DOHH2 (cell line): ENCODE measurements around the gene EBF3.

Source experiments
- H3F3A ChIP-seq: fragments of 200-600 bp; sonication (generic), shearing (Covaris generic); 2 replicates; pipeline ENCODE4 v1.6.0; 2016; ENCODE audit warnings: antibody characterized with exemption, mild to moderate bottlenecking; ENCODE audit not compliant: control insufficient read depth, insufficient read depth
- H3K27ac ChIP-seq: fragments of 200-600 bp; sonication (generic); 2 replicates; pipeline ENCODE4 v1.5.1; 2014; ENCODE audit warnings: low read depth, mild to moderate bottlenecking, low read length, moderate library complexity
- H3K27me3 ChIP-seq: fragments of 200-600 bp; sonication (generic); 2 replicates; pipeline ENCODE4 v1.6.1; 2014; ENCODE audit warnings: mild to moderate bottlenecking, low read length, mixed read lengths; ENCODE audit not compliant: control insufficient read depth
- H3K36me3 ChIP-seq: fragments of 200-600 bp; sonication (generic); 2 replicates; pipeline ENCODE4 v1.6.1; 2014; ENCODE audit warnings: mild to moderate bottlenecking, low read length, moderate library complexity, mixed read lengths; ENCODE audit not compliant: control insufficient read depth
- H3K4me1 ChIP-seq: fragments of 200-600 bp; sonication (generic); 2 replicates; pipeline ENCODE4 v1.6.1; 2014; ENCODE audit warnings: mild to moderate bottlenecking, low read length, mixed read lengths; ENCODE audit not compliant: control insufficient read depth
- H3K4me2 ChIP-seq: fragments of 200-600 bp; sonication (generic); 2 replicates; pipeline ENCODE4 v1.6.0; 2014; ENCODE audit warnings: mild to moderate bottlenecking, low read length, moderate library complexity
- H3K4me3 ChIP-seq: fragments of 200-600 bp; sonication (generic); 2 replicates; pipeline ENCODE4 v1.5.1; 2014; ENCODE audit warnings: mild to moderate bottlenecking, low read length, mixed read lengths
- H3K79me2 ChIP-seq: fragments of 200-600 bp; sonication (generic); 2 replicates; pipeline ENCODE4 v1.6.1; 2014; ENCODE audit warnings: mild to moderate bottlenecking, low read length, mixed read lengths; ENCODE audit not compliant: control insufficient read depth
- H3K9me2 ChIP-seq: fragments of 200-600 bp; sonication (generic); replicated peaks from 2 replicates; pipeline ENCODE4 v1.6.1; 2014; ENCODE audit warnings: mild to moderate bottlenecking, low read length, mixed read lengths; ENCODE audit not compliant: control insufficient read depth
- H3K9me3 ChIP-seq: fragments of 200-600 bp; sonication (generic); 2 replicates; pipeline ENCODE4 v1.6.1; 2014; ENCODE audit warnings: antibody characterized with exemption, low read length, mixed read lengths; ENCODE audit not compliant: control insufficient read depth, insufficient read depth
- H4K20me1 ChIP-seq: fragments of 200-600 bp; sonication (generic); 2 replicates; pipeline ENCODE4 v1.6.0; 2014; ENCODE audit warnings: low read depth, mild to moderate bottlenecking, antibody characterized with exemption, low read length, moderate library complexity; ENCODE audit not compliant: control insufficient read depth, insufficient read depth
- EZH2phosphoT487 ChIP-seq: fragments of 200-600 bp; sonication (generic); IDR thresholded peaks from 2 replicates; pipeline ENCODE4 v1.6.1; 2017; ENCODE audit warnings: borderline replicate concordance, mild to moderate bottlenecking, antibody characterized with exemption, low read length, moderate library complexity, mixed read lengths
- TF ChIP-seq, protein P1 (sequence below): fragments of 200-600 bp; sonication (generic); IDR thresholded peaks from one replicate; pipeline ENCODE4 v1.5.1; 2014; ENCODE audit warnings: antibody characterized with exemption, mild to moderate bottlenecking, low read depth, low read length; ENCODE audit not compliant: poor library complexity, severe bottlenecking

The EBF3 gene

DNA sequence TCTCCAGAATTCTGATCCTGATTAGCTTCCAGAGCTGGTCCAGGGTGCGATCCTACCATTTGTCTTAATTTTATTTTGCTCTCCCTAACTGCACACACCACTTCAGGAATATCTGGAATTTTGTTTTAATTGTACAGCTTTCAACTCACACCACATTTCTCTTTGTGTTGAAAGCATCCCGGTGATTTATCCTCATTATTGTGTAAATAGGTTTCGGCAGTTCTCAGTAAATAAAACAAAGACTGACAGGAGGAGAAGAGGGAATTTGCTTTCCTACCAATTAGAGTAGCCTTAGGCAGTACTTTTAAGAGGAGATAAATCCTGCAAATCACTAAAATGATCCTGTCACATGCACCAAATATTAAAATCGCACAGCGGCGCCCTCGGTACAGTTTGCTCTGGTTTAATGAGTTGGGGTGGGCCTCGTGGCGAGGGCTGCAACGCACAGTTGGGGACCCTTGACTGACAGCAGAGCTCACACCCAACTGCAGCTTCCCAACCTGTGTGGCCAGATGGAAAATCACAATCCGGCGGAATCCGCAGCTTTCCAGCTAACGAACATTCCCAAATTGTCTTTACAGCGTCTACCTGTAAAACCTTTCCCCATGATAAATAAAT lies 62.6 kb downstream of the EBF3 start:
- H3F3A ChIP-seq: no peaks in the 10 kb centered on the region
- H3K4me2 ChIP-seq: no peak overlapping the region
- no peaks in the 10 kb centered on the region for H3K79me2 ChIP-seq
- H3K4me1 ChIP-seq: no peaks in the 10 kb centered on the region
- no peaks in the 10 kb centered on the region for H4K20me1 ChIP-seq
- no peaks in the 10 kb centered on the region for H3K27me3 ChIP-seq
- TF ChIP-seq, protein P1, sequence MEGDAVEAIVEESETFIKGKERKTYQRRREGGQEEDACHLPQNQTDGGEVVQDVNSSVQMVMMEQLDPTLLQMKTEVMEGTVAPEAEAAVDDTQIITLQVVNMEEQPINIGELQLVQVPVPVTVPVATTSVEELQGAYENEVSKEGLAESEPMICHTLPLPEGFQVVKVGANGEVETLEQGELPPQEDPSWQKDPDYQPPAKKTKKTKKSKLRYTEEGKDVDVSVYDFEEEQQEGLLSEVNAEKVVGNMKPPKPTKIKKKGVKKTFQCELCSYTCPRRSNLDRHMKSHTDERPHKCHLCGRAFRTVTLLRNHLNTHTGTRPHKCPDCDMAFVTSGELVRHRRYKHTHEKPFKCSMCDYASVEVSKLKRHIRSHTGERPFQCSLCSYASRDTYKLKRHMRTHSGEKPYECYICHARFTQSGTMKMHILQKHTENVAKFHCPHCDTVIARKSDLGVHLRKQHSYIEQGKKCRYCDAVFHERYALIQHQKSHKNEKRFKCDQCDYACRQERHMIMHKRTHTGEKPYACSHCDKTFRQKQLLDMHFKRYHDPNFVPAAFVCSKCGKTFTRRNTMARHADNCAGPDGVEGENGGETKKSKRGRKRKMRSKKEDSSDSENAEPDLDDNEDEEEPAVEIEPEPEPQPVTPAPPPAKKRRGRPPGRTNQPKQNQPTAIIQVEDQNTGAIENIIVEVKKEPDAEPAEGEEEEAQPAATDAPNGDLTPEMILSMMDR: no peak
- no peak for TF ChIP-seq EZH2phosphoT487
- H3K9me2 ChIP-seq: no peaks in the 10 kb centered on the region
- no peak overlapping the region for H3K27ac ChIP-seq
- no peak overlapping the region for H3K4me3 ChIP-seq
- no peaks in the 10 kb centered on the region for H3K36me3 ChIP-seq
- no peaks in the 10 kb centered on the region for H3K9me3 ChIP-seq

GRCh38 chr10:129900825-129901224 lies 63.2 kb downstream of the EBF3 start:
- Histone ChIP-seq H3K9me3 (no peaks in the 10 kb centered on the region), H3K4me1 (no peaks in the 10 kb centered on the region), H3K4me3 (no peak overlapping the region), H3K27me3 (no peaks in the 10 kb centered on the region), H3K36me3 (no peaks in the 10 kb centered on the region), H3K79me2 (no peaks in the 10 kb centered on the region), H3K27ac (no peak overlapping the region), H3K4me2 (no peak overlapping the region), H4K20me1 (no peaks in the 10 kb centered on the region), H3F3A (no peaks in the 10 kb centered on the region), H3K9me2 (no peaks in the 10 kb centered on the region)
- TF ChIP-seq, protein P1: no peak
- TF ChIP-seq EZH2phosphoT487: no peak

- no peak for TF ChIP-seq EZH2phosphoT487
- TF ChIP-seq, protein P1: no peak
- no peaks in the 10 kb centered on the region for H3K4me1 ChIP-seq
- no peaks in the 10 kb centered on the region for H3K9me2 ChIP-seq
- H3F3A ChIP-seq: no peaks in the 10 kb centered on the region
- no peaks in the 10 kb centered on the region for H3K9me3 ChIP-seq
- no peak overlapping the region for H3K4me3 ChIP-seq
- no peak overlapping the region for H3K4me2 ChIP-seq
- no peak overlapping the region for H3K27ac ChIP-seq
- H3K27me3 ChIP-seq: peaks cover 2% of the 10 kb centered on the region; the same call in 1 of the 2 replicates
- no peaks in the 10 kb centered on the region for H3K36me3 ChIP-seq
- no peaks in the 10 kb centered on the region for H3K79me2 ChIP-seq
- no peaks in the 10 kb centered on the region for H4K20me1 ChIP-seq
Observed at GRCh38 chr10:129899276-129900130, 64.6 kb downstream of the EBF3 start.
